H1 (cell line): ENCODE measurements around the gene IFNA2. TPM values are rescaled to one million over a fixed set of nuclear protein-coding genes. Genes with fewer than 3 reads are reported as not detected.

Source experiments
- polyA plus RNA-seq, 7 experiments: library from polyadenylated mRNA; depleted of rRNA in 3 of 7; stranded (reverse) in 5 of 7; unstranded in 2 of 7; fragments of >200 nt in 5 of 7; fragments of 200-250 nt in 2 of 7; gene quantifications; 1 replicate in 5 of 7; 2 replicates in 1 of 7; 4 replicates in 1 of 7; pipeline versions ENCODE4 v1.2.1 to v1.2.3, GENCODE V29; 2011 to 2013; ENCODE audit warnings: missing spikeins in 2 of 7, mixed read lengths in 2 of 7
- total RNA-seq: library from RNA; stranded (reverse); fragmentation: NEBNext Ultra II Directional; extraction: Animal tissue kit (Norgen Biotek cat#: 25700); gene quantifications from 2 replicates; pipeline ENCODE4 v1.2.1, GENCODE V29; 2021
- TF ChIP-seq, protein P1 (sequence below), 3 experiments: IDR thresholded peaks; 1 replicate in 2 of 3; 2 replicates in 1 of 3; pipeline versions ENCODE4 v1.5.1 to v1.6.1; 2011; ENCODE audit warnings: low read length in 3 of 3, mild to moderate bottlenecking in 3 of 3, inconsistent platforms in 2 of 3, low read depth in 1 of 3, moderate library complexity in 1 of 3; ENCODE audit not compliant: insufficient read depth in 1 of 3; ENCODE audit errors: control extremely low read depth in 1 of 3

Gene IFNA2
- total and polyA plus RNA-seq, 2 of the 8 experiments (the other 6 are each of a cell fraction or from before 2014, with no cell fraction given): not detected

DNA sequence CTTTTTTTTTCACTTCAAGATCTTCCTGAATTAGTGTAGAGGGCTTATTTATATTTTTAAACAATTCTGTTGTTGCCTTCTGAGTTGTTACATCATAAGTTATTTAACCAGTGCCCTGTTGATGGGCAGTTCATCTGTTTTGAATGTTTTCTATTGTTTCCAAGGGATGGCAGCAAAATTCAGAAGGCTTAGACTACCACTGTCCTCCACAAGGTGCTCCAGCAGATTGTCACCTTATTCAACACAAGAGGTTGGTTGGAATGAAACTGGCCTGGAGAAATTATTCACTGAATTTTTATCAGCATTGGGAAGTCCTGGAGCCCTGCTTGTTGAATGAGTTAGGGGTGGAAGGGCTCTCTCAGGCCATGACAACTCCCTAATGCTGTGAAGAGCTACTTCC is 48.7 kb downstream of the IFNA2 start (continued):
- TF ChIP-seq, protein P1, sequence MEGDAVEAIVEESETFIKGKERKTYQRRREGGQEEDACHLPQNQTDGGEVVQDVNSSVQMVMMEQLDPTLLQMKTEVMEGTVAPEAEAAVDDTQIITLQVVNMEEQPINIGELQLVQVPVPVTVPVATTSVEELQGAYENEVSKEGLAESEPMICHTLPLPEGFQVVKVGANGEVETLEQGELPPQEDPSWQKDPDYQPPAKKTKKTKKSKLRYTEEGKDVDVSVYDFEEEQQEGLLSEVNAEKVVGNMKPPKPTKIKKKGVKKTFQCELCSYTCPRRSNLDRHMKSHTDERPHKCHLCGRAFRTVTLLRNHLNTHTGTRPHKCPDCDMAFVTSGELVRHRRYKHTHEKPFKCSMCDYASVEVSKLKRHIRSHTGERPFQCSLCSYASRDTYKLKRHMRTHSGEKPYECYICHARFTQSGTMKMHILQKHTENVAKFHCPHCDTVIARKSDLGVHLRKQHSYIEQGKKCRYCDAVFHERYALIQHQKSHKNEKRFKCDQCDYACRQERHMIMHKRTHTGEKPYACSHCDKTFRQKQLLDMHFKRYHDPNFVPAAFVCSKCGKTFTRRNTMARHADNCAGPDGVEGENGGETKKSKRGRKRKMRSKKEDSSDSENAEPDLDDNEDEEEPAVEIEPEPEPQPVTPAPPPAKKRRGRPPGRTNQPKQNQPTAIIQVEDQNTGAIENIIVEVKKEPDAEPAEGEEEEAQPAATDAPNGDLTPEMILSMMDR (IDR thresholded peaks at IDR 0.05; ENCODE audit: control extremely low read depth in 1 of 3, insufficient read depth in 1 of 3, low read depth in 1 of 3, low read length in 3 of 3): peak in 1 of 3 experiments; percentile 4; a peak in 1 of 4 replicates
